Esophagus muscularis mucosa (tissue), 4 donors: ENCODE measurements around the gene C6orf118. TPM values are rescaled to one million over a fixed set of nuclear protein-coding genes. Genes with fewer than 3 reads are reported as not detected.
A peak's percentile ranks its signal among the peaks of the same experiment; 100 is the strongest.

Experiments used
- DNase-seq: peaks from one replicate; pipeline ENCODE4 v3.0.0-alpha.2; 2017; ENCODE audit errors: extremely low spot score
- H3K27ac ChIP-seq, 4 donors: fragments of 200-600 bp; sonication (generic); replicated peaks in 1 of 4; 1 replicate in 3 of 4; 2 replicates in 1 of 4; pipeline ENCODE4 v1.5.1; 2016 to 2019; ENCODE audit warnings: mild to moderate bottlenecking in 1 of 4
- H3K27me3 ChIP-seq, 4 donors: fragments of 200-600 bp; sonication (generic); one replicate each; pipeline versions ENCODE4 v1.5.1 to v1.6.0; 2016 to 2019
- H3K36me3 ChIP-seq, 4 donors: fragments of 200-600 bp; sonication (generic); one replicate each; pipeline ENCODE4 v1.5.1; 2016 to 2019
- H3K4me1 ChIP-seq, 4 donors: fragments of 200-600 bp; sonication (generic); one replicate each; pipeline ENCODE4 v1.5.1; 2016 to 2019
- H3K4me3 ChIP-seq, 4 donors: fragments of 200-600 bp; sonication (generic); 1 replicate in 2 of 4; 2 replicates in 2 of 4; pipeline ENCODE4 v1.5.1; 2016 to 2019; ENCODE audit warnings: mild to moderate bottlenecking in 4 of 4, moderate library complexity in 1 of 4
- H3K9me3 ChIP-seq, 4 donors: fragments of 200-600 bp; sonication (generic); 1 replicate in 3 of 4; 2 replicates in 1 of 4; pipeline ENCODE4 v1.5.1; 2016 to 2019
- EP300 ChIP-seq: sonication (generic); formaldehyde crosslinking; IDR thresholded peaks from one replicate; pipeline ENCODE4 v1.6.1; 2017; ENCODE audit warnings: antibody characterized with exemption
- POLR2A ChIP-seq: fragments of 450-650 bp; IDR thresholded peaks from one replicate; pipeline ENCODE4 v1.6.1; 2017; ENCODE audit warnings: antibody characterized with exemption, moderate library complexity, mild to moderate bottlenecking, low read depth
- POLR2AphosphoS5 ChIP-seq, 2 donors: sonication (generic); formaldehyde crosslinking; IDR thresholded peaks; one replicate each; pipeline ENCODE4 v1.6.1; 2017; ENCODE audit warnings: antibody characterized with exemption in 2 of 2
- WGBS: methylation state at CpG from one replicate; pipeline ENCODE4 v1.1.5; 2018; 5-methylcytosine and 5-hydroxymethylcytosine counted together
- intact Hi-C: fragments of 100-400 bp; cut with DNase I; formaldehyde crosslinking; loops from one replicate; pipeline ENCODE4 v1.15.1; 2023
- total RNA-seq, 4 donors: library from RNA; depleted of rRNA; stranded (reverse); fragments of >200 nt; gene quantifications; one replicate each; pipeline versions ENCODE4 v1.1.0 to v1.2.1, GENCODE V29; 2016
- TF ChIP-seq, protein P1 (sequence below), 3 experiments: fragments of 200-600 bp in 2 of 3; fragments of 450-650 bp in 1 of 3; sonication (generic) in 2 of 3; IDR thresholded peaks; one replicate each; pipeline ENCODE4 v1.5.1; 2017 to 2019; ENCODE audit warnings: antibody characterized with exemption in 3 of 3, mild to moderate bottlenecking in 2 of 3, moderate library complexity in 1 of 3

The C6orf118 gene
- total RNA-seq, 4 donors from 2014 or later, result 0.42 TPM; not detected in 3

DNA sequence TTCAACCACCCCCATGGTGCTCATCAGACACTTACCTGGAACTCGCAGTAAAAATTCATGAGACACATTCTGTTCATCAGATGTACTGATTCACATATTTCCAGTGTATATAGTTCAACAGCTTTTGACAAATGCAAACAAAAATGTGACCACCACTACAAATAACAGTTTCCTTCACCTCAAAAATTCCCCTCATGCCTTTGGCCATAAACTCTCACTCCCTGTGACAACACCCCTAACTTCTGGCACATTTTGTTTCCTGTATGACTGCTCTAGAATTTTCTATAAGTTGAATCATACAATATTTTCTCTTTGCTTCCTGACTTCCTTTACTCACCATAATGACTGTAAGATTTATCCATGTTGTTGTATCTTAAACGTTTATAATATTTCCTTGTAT lies 63.7 kb downstream of the C6orf118 start:
- no peaks in the 10 kb centered on the region for H3K9me3 ChIP-seq
- WGBS, result 47% methylated on average over 2 of the region's 2 CpGs
- H3K4me3 ChIP-seq, result no peak overlapping the region
- intact Hi-C loops, result no loop called here
- no peaks in the 10 kb centered on the region for H3K4me1 ChIP-seq
- DNase-seq, result no peak
- TF ChIP-seq EP300 (no peak), POLR2A (no peak), POLR2AphosphoS5 (IDR thresholded peaks at IDR 0.05) (no peak)
- TF ChIP-seq, protein P1, sequence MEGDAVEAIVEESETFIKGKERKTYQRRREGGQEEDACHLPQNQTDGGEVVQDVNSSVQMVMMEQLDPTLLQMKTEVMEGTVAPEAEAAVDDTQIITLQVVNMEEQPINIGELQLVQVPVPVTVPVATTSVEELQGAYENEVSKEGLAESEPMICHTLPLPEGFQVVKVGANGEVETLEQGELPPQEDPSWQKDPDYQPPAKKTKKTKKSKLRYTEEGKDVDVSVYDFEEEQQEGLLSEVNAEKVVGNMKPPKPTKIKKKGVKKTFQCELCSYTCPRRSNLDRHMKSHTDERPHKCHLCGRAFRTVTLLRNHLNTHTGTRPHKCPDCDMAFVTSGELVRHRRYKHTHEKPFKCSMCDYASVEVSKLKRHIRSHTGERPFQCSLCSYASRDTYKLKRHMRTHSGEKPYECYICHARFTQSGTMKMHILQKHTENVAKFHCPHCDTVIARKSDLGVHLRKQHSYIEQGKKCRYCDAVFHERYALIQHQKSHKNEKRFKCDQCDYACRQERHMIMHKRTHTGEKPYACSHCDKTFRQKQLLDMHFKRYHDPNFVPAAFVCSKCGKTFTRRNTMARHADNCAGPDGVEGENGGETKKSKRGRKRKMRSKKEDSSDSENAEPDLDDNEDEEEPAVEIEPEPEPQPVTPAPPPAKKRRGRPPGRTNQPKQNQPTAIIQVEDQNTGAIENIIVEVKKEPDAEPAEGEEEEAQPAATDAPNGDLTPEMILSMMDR (IDR thresholded peaks at IDR 0.05), result no peak
- no peaks in the 10 kb centered on the region for H3K36me3 ChIP-seq
- no peaks in the 10 kb centered on the region for H3K27me3 ChIP-seq
- H3K27ac ChIP-seq, result no peak overlapping the region

DNA sequence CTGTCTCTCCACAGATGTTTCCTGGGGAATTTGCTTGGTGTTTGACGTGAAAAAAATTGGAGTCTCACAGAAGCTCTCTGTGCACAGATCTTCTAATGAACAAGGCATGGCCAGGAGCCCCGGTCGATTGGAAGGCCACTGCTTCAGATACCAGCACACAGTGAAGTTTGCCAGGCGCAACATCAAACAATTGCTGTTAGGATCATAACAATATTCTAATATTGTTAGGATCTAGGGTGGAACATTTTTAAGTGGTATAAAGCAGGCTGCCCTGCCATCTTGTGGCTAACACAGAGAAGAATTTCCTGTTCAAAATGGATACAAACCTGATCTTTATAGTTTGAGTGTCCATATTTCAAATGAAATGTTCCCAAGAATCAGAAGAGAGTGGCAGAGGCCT lies 64.1 kb downstream of the C6orf118 start:
- H3K9me3 ChIP-seq, result no peaks in the 10 kb centered on the region
- DNase-seq, result no peak
- H3K27ac ChIP-seq, result no peak overlapping the region
- intact Hi-C loops, result no loop called here
- H3K27me3 ChIP-seq, result no peaks in the 10 kb centered on the region
- no peaks in the 10 kb centered on the region for H3K4me1 ChIP-seq
- no peaks in the 10 kb centered on the region for H3K36me3 ChIP-seq
- H3K4me3 ChIP-seq, result no peak overlapping the region
- WGBS, result 57% methylated on average over 4 of the region's 4 CpGs
- TF ChIP-seq POLR2AphosphoS5 (IDR thresholded peaks at IDR 0.05), result no peak
- TF ChIP-seq, protein P1 (IDR thresholded peaks at IDR 0.05), result peak in 1 of 3 experiments; percentile 16
- no peak for TF ChIP-seq POLR2A
- no peak for TF ChIP-seq EP300

DNA sequence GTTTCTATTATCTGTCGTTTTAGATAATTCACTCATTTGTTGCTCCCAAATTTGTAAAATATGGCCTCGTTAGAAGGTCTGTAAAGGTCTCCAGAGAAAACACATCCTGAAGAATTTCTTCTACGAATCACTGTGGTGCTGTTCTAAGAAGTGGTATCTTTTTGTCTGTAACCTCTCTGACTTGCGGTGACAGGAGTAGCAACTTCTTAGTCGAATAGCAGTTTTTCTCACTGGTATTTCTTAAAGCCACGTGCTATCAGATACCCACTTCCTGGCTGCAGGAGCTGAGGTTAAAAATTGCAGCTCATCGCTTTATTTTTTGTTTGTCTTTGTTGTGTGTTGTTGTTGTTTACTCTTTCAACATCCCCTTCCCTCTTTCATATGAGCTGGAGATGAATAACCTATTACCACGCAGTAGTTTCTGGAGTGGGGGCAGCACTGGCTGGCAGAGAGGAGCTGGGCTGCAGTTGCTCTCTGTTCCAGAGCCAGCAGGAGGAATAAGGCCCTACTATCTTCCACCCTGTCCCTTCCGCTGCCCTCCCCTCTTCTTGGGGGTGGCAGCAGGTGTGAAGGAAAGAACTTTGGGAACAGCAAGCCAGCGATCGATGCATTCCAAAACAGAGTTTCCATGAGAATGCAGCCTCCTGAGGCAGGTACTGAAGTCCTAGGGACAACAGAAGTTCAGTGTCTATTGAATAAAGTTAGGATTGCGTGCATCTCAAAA lies 64.7 kb downstream of the C6orf118 start:
- TF ChIP-seq, protein P1 (IDR thresholded peaks at IDR 0.05), result no peak
- TF ChIP-seq POLR2A (no peak), EP300 (no peak), POLR2AphosphoS5 (IDR thresholded peaks at IDR 0.05) (no peak)
- intact Hi-C loops, result no loop called here
- Histone ChIP-seq H3K9me3 (no peaks in the 10 kb centered on the region), H3K27me3 (no peaks in the 10 kb centered on the region), H3K4me3 (no peak overlapping the region), H3K36me3 (no peaks in the 10 kb centered on the region), H3K27ac (no peak overlapping the region), H3K4me1 (no peaks in the 10 kb centered on the region)
- no peak for DNase-seq
- 78% methylated on average over 12 of the region's 12 CpGs for WGBS

DNA sequence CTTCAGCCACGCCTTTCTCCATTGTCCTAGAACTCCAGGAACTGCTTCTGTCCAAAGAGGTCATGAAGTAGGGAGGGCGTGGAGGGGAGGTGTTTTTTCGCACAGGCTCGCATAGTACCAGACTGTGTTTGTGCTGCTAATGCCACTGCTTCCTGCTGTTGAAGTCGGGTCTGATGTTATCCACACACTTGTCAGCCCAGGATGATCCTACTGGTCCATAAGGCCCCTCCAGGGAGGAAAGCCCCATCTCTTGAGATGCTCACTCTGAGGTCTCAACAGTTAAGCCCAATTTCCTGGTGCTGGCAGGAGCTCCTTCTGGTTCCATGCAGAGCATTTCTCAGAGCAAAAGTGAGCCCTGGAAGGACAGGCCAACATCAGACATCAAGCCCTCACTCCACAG lies 65.6 kb downstream of the C6orf118 start:
- H3K27me3 ChIP-seq, result no peaks in the 10 kb centered on the region
- intact Hi-C loops, result no loop called here
- DNase-seq, result no peak
- H3K36me3 ChIP-seq, result no peaks in the 10 kb centered on the region
- 96% methylated on average over 5 of the region's 5 CpGs for WGBS
- no peak overlapping the region for H3K4me3 ChIP-seq
- H3K27ac ChIP-seq, result no peak overlapping the region
- H3K4me1 ChIP-seq, result no peaks in the 10 kb centered on the region
- H3K9me3 ChIP-seq, result no peaks in the 10 kb centered on the region
- TF ChIP-seq, protein P1 (IDR thresholded peaks at IDR 0.05), result no peak
- TF ChIP-seq POLR2AphosphoS5 (IDR thresholded peaks at IDR 0.05) (no peak), POLR2A (no peak), EP300 (no peak)

DNA sequence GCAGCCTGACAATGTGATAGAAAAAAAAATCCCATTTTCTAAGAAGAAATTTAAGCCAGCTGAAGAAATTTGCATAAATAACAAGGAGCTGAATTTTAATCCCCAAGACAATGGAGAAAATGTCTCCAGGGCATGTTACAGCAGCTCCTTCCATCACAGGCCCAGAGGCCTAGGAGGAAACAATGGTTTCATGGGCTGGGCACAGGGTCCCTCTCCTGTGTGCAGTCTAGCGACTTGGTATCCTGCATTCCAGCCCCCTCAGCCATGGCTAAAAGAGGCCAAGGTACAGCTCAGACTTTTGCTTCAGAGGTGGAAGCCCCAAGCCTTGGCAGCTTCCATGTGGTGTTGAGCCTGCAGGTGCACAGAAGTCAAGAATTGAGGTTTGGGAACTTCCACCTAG lies 73.1 kb downstream of the C6orf118 start:
- Histone ChIP-seq H3K9me3 (peaks cover 0 to 18% (median 8%) of the 10 kb centered on the region in 4 donors), H3K27ac (no peak overlapping the region), H3K36me3 (no peaks in the 10 kb centered on the region), H3K27me3 (no peaks in the 10 kb centered on the region), H3K4me1 (no peaks in the 10 kb centered on the region), H3K4me3 (no peak overlapping the region)
- 100% methylated on average over 1 of the region's 1 CpG for WGBS
- intact Hi-C loops, result no loop called here
- DNase-seq, result no peak
- no peak for TF ChIP-seq POLR2A
- no peak for TF ChIP-seq EP300
- TF ChIP-seq, protein P1 (IDR thresholded peaks at IDR 0.05), result no peak
- TF ChIP-seq POLR2AphosphoS5 (IDR thresholded peaks at IDR 0.05), result no peak
